A549 (cell line): ENCODE data around the gene PCCB. TPM values are rescaled to one million over a fixed set of nuclear protein-coding genes. Genes with fewer than 3 reads are reported as not detected.

ENCODE experiments used
- ATAC-seq, 2 experiments: fragments of 200-7000 bp in 1 of 2; fragments of >200 bp in 1 of 2; cut with Nextera tagmentation in 1 of 2; cut with Tn5 transposase in 1 of 2; 3 replicates each; pipeline versions ENCODE4 v1.8.0 to v1.9.1; 2018 to 2020; ENCODE audit warnings: mild to moderate bottlenecking in 1 of 2, moderate library complexity in 1 of 2
- CTCF ChIA-PET: fragments of 300-600 bp; sonication (Branson Sonifier 250); formaldehyde crosslinking; extraction: SDS; loops from one replicate; lab custom pipeline; 2021; ENCODE audit warnings: antibody characterized with exemption, inconsistent platforms; lab: Yijun Ruan, JAX
- POLR2A ChIA-PET: fragments of 350-600 bp; formaldehyde crosslinking; extraction: SDS; loops from one replicate; lab custom pipeline; 2021; ENCODE audit warnings: antibody characterized with exemption, inconsistent platforms; lab: Yijun Ruan, JAX
- DNase-seq, 2 experiments: peaks; one replicate each; pipeline versions ENCODE4 v3.0.0 to v3.0.0-alpha.2; 2011 to 2016; ENCODE audit warnings: low read depth in 1 of 2, low spot score in 1 of 2
- FAIRE-seq: peaks from 2 replicates; lab custom pipeline; 2011; peaks lifted over from hg19 to GRCh38; lab: Jason Lieb, UNC
- H3K27ac ChIP-seq, 2 experiments: fragments of >200 bp; sonication (Bioruptor Twin); formaldehyde crosslinking; 3 replicates each; pipeline ENCODE4 v1.5.1; 2016 to 2017
- H3K4me1 ChIP-seq: fragments of >200 bp; sonication (Bioruptor Twin); formaldehyde crosslinking; 3 replicates; pipeline ENCODE4 v1.6.1; 2016
- H3K4me2 ChIP-seq: fragments of >200 bp; sonication (Bioruptor Twin); formaldehyde crosslinking; 3 replicates; pipeline ENCODE4 v1.6.1; 2016
- H3K4me3 ChIP-seq: fragments of >200 bp; sonication (Bioruptor Twin); formaldehyde crosslinking; 3 replicates; pipeline ENCODE4 v1.5.1; 2016
- H3K9me3 ChIP-seq: fragments of >200 bp; sonication (Bioruptor Twin); formaldehyde crosslinking; 3 replicates; pipeline ENCODE4 v1.6.1; 2016
- BHLHE40 ChIP-seq: IDR thresholded peaks from 2 replicates; pipeline ENCODE4 v1.6.1; 2012; ENCODE audit warnings: low read depth, low read length, inconsistent platforms
- CHD2 ChIP-seq: fragments of 150-350 bp; IDR thresholded peaks from 2 replicates; pipeline ENCODE4 v1.6.1; 2014; ENCODE audit warnings: low read length; ENCODE audit not compliant: partially characterized antibody
- EHMT2 ChIP-seq: fragments of 200-600 bp; sonication (generic); IDR thresholded peaks from 2 replicates; pipeline ENCODE4 v1.6.1; 2016; ENCODE audit warnings: antibody characterized with exemption, low read depth, mild to moderate bottlenecking, moderate library complexity
- EP300 ChIP-seq, 2 experiments: fragments of >200 bp; sonication (Bioruptor Twin); formaldehyde crosslinking; IDR thresholded peaks; 2 replicates in 1 of 2; 3 replicates in 1 of 2; pipeline ENCODE4 v1.6.1; 2016 to 2017
- FOSL2 ChIP-seq, 2 experiments: fragments of 450-650 bp in 1 of 2; fragments of >200 bp in 1 of 2; sonication (Bioruptor Twin) in 1 of 2; formaldehyde crosslinking; IDR thresholded peaks; 2 replicates each; pipeline versions ENCODE4 v1.5.0 to v1.6.1; 2016 to 2020; ENCODE audit warnings: mild to moderate bottlenecking in 1 of 2, moderate library complexity in 1 of 2
- FOXS1 ChIP-seq: fragments of 250-450 bp; sonication (Bioruptor Pico); IDR thresholded peaks from 2 replicates; pipeline ENCODE4 v1.5.0; 2020; ENCODE audit warnings: mild to moderate bottlenecking, moderate library complexity
- GATA3 ChIP-seq: IDR thresholded peaks from 2 replicates; pipeline ENCODE4 v1.6.1; 2012; ENCODE audit warnings: borderline replicate concordance
- HES2 ChIP-seq: fragments of >200 bp; sonication (Bioruptor Twin); formaldehyde crosslinking; IDR thresholded peaks from 2 replicates; pipeline ENCODE4 v1.6.1; 2016
- HOXB13 ChIP-seq: fragments of 250-450 bp; sonication (Bioruptor Pico); IDR thresholded peaks from 2 replicates; pipeline ENCODE4 v1.5.0; 2020; ENCODE audit warnings: low read depth, mild to moderate bottlenecking, moderate library complexity
- HOXB5 ChIP-seq: fragments of 250-450 bp; sonication (Bioruptor Pico); IDR thresholded peaks from 2 replicates; pipeline ENCODE4 v1.5.0; 2020; ENCODE audit warnings: mild to moderate bottlenecking, moderate library complexity
- JUNB ChIP-seq: fragments of >200 bp; sonication (Bioruptor Twin); formaldehyde crosslinking; IDR thresholded peaks from 2 replicates; pipeline ENCODE4 v1.6.1; 2016
- PBX3 ChIP-seq: IDR thresholded peaks from 2 replicates; pipeline ENCODE4 v1.6.1; 2012
- PHF8 ChIP-seq: fragments of 200-600 bp; sonication (generic); IDR thresholded peaks from 2 replicates; pipeline ENCODE4 v1.6.1; 2016; ENCODE audit warnings: low read depth, mild to moderate bottlenecking, antibody characterized with exemption, moderate library complexity, borderline replicate concordance
- POLR2A ChIP-seq: IDR thresholded peaks from 2 replicates; pipeline ENCODE4 v1.6.1; 2012; ENCODE audit warnings: mild to moderate bottlenecking, low read length
- POLR2AphosphoS2 ChIP-seq: conservative IDR thresholded peaks from 2 replicates; pipeline ENCODE4 v1.6.1; 2012; ENCODE audit warnings: low read length, improper control_type of control experiment, inconsistent platforms
- REST ChIP-seq: fragments of 200-600 bp; sonication (generic); IDR thresholded peaks from 2 replicates; pipeline ENCODE4 v1.6.1; 2016; ENCODE audit warnings: antibody characterized with exemption, mild to moderate bottlenecking, moderate library complexity
- SREBF2 ChIP-seq: fragments of 450-650 bp; IDR thresholded peaks from 2 replicates; pipeline ENCODE4 v1.6.1; 2014; ENCODE audit warnings: mild to moderate bottlenecking, moderate library complexity
- TFCP2L1 ChIP-seq: fragments of 250-450 bp; sonication (Bioruptor Pico); IDR thresholded peaks from 2 replicates; pipeline ENCODE4 v1.5.0; 2021; ENCODE audit warnings: mild to moderate bottlenecking
- USF2 ChIP-seq: fragments of 450-650 bp; IDR thresholded peaks from 2 replicates; pipeline ENCODE4 v1.6.1; 2014; ENCODE audit warnings: antibody characterized with exemption
- ZC3H11A ChIP-seq: fragments of 450-650 bp; IDR thresholded peaks from 2 replicates; pipeline ENCODE4 v1.6.1; 2014; ENCODE audit warnings: antibody characterized with exemption, mild to moderate bottlenecking
- ZFP36 ChIP-seq: fragments of 450-650 bp; IDR thresholded peaks from 2 replicates; pipeline ENCODE4 v1.6.1; 2014; ENCODE audit warnings: borderline replicate concordance; ENCODE audit not compliant: partially characterized antibody
- ZNF302 ChIP-seq: fragments of 250-450 bp; sonication (Bioruptor Pico); IDR thresholded peaks from 2 replicates; pipeline ENCODE4 v1.9.0; 2021; ENCODE audit warnings: inconsistent platforms, mild to moderate bottlenecking, moderate library complexity
- WGBS: methylation state at CpG from one replicate; pipeline ENCODE4 v1.1.6; 2017; ENCODE audit errors: missing lambda C conversion rate; 5-methylcytosine and 5-hydroxymethylcytosine counted together
- polyA plus RNA-seq, 4 experiments: library from polyadenylated mRNA; depleted of rRNA in 3 of 4; stranded (reverse); fragments of >200 nt; fragmentation: RNase III in 1 of 4; extraction: RNeasy Plus Mini Kit Qiagen cat#74134 plus additional on column Dnase treatment in 1 of 4; gene quantifications; 2 replicates in 3 of 4; 3 replicates in 1 of 4; pipeline ENCODE4 v1.2.3, GENCODE V29; 2011 to 2017
- TF ChIP-seq, protein P1 (sequence below): fragments of 150-350 bp; IDR thresholded peaks from 2 replicates; pipeline ENCODE4 v1.6.1; 2014; ENCODE audit warnings: low read depth, mild to moderate bottlenecking, low read length
- TF ChIP-seq, protein P2 (sequence below): fragments of >200 bp; sonication (Bioruptor Twin); formaldehyde crosslinking; IDR thresholded peaks from 3 replicates; pipeline ENCODE4 v1.6.1; 2016

PCCB gene
- polyA plus RNA-seq, 2 of the 4 experiments (the other 2 are of a cell fraction) = 31.7 to 65.5 TPM

GRCh38 chr3:136350557-136350956 is 100.4 kb downstream of the PCCB start (continued):
- TF ChIP-seq REST (no peak), JUNB (no peak), USF2 (no peak), GATA3 (no peak)
- TF ChIP-seq, protein P1, sequence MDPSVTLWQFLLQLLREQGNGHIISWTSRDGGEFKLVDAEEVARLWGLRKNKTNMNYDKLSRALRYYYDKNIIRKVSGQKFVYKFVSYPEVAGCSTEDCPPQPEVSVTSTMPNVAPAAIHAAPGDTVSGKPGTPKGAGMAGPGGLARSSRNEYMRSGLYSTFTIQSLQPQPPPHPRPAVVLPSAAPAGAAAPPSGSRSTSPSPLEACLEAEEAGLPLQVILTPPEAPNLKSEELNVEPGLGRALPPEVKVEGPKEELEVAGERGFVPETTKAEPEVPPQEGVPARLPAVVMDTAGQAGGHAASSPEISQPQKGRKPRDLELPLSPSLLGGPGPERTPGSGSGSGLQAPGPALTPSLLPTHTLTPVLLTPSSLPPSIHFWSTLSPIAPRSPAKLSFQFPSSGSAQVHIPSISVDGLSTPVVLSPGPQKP = no peak

GRCh38 chr3:136351351-136351750 is 101.2 kb downstream of the PCCB start:
- WGBS = 100% methylated on average over 1 of the region's 1 CpG
- Histone ChIP-seq H3K4me3 (no peak overlapping the region), H3K27ac (0 out of 6 replicates have a peak overlapping the region, but pooled peaks of 1 of the 2 experiments have one; percentile 16), H3K4me2 (no peak overlapping the region), H3K4me1 (peaks cover 13% of the 10 kb centered on the region), H3K9me3 (no peaks in the 10 kb centered on the region)
- DNase-seq (no peak), FAIRE-seq (no peak), ATAC-seq (no peak)
- CTCF ChIA-PET = interaction anchor here (1.5 to 1.9 kb wide), 2 partner anchors 401 to 663 kb away, joined by 4 to 5 read pairs; partner anchors contain the start of gene STAG1
- no peak for TF ChIP-seq POLR2AphosphoS2
- TF ChIP-seq SREBF2 = no peak
- no peak for TF ChIP-seq PHF8
- TF ChIP-seq, protein P2, sequence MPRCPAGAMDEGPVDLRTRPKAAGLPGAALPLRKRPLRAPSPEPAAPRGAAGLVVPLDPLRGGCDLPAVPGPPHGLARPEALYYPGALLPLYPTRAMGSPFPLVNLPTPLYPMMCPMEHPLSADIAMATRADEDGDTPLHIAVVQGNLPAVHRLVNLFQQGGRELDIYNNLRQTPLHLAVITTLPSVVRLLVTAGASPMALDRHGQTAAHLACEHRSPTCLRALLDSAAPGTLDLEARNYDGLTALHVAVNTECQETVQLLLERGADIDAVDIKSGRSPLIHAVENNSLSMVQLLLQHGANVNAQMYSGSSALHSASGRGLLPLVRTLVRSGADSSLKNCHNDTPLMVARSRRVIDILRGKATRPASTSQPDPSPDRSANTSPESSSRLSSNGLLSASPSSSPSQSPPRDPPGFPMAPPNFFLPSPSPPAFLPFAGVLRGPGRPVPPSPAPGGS = no peak
- TF ChIP-seq PBX3 = no peak
- no peak for TF ChIP-seq REST
- no peak for TF ChIP-seq TFCP2L1 (CRISPR knock-in tag)
- no peak for TF ChIP-seq FOXS1 (CRISPR knock-in tag)
- TF ChIP-seq EP300 (IDR thresholded peaks at IDR 0.05) = no peak
- no peak for TF ChIP-seq EHMT2
- TF ChIP-seq POLR2A = no peak
- TF ChIP-seq HES2 = no peak
- TF ChIP-seq HOXB5 = no peak
- no peak for TF ChIP-seq FOSL2 (IDR thresholded peaks at IDR 0.05)
- TF ChIP-seq FOSL2 (CRISPR knock-in tag; IDR thresholded peaks at IDR 0.05) = no peak
- no peak for TF ChIP-seq BHLHE40
- no peak for TF ChIP-seq ZC3H11A
- TF ChIP-seq ZNF302 (CRISPR knock-in tag) = no peak
- TF ChIP-seq ZFP36 = no peak
- no peak for TF ChIP-seq CHD2
- no peak for TF ChIP-seq HOXB13 (CRISPR knock-in tag)
- POLR2A ChIA-PET = interaction anchor here (1.1 kb wide), 1 partner anchor 155 kb away, joined by 4 read pairs; the partner anchor contains the start of gene MSL2
